Fibroblast of skin of scalp (primary cell): ENCODE results near the gene PCDH18.
"Not testable (repeated sequence)": the region's sequence is repeated elsewhere in the genome, so short reads cannot be mapped to it uniquely, and the experiment has no call there.

Experiments used
- DNase-seq: peaks from one replicate; pipeline ENCODE4 v3.0.0-alpha.2; 2013

Gene PCDH18

GRCh38 chr4:137528673-137529072 is 3.6 kb downstream of the PCDH18 start:
- DNase-seq: no peak

GRCh38 chr4:137526681-137527080 is 5.6 kb downstream of the PCDH18 start:
- no peak for DNase-seq

- peak; percentile 87 for DNase-seq
Measured at GRCh38 chr4:137524725-137525369, 7.4 kb downstream of the PCDH18 start.

- DNase-seq: no peak
Measured at GRCh38 chr4:137523329-137523728, 9.0 kb downstream of the PCDH18 start.

- DNase-seq: no peak
Measured at GRCh38 chr4:137521053-137521452, 11.2 kb downstream of the PCDH18 start.

GRCh38 chr4:137519406-137519805 is 12.9 kb downstream of the PCDH18 start:
- peak; percentile 81 for DNase-seq

GRCh38 chr4:137517323-137517722 is 15.0 kb downstream of the PCDH18 start:
- DNase-seq: not testable (repeated sequence)

GRCh38 chr4:137514406-137515111 is 17.7 kb downstream of the PCDH18 start:
- peak; percentile 79 for DNase-seq

GRCh38 chr4:137510557-137511265 is 21.6 kb downstream of the PCDH18 start:
- DNase-seq: peak; percentile 99

- DNase-seq: no peak
Measured at GRCh38 chr4:137509855-137510282, 22.4 kb downstream of the PCDH18 start.

- DNase-seq: no peak
Measured at GRCh38 chr4:137502339-137503129, 29.8 kb downstream of the PCDH18 start.

GRCh38 chr4:137496267-137496666 is 36.0 kb downstream of the PCDH18 start:
- DNase-seq: not testable (repeated sequence)

- no peak for DNase-seq
Measured at GRCh38 chr4:137495578-137495977, 36.7 kb downstream of the PCDH18 start.

- DNase-seq: not testable (repeated sequence)
Measured at GRCh38 chr4:137483313-137483959, 48.9 kb downstream of the PCDH18 start.

- not testable (repeated sequence) for DNase-seq
Measured at GRCh38 chr4:137479657-137480056, 52.6 kb downstream of the PCDH18 start.

- DNase-seq: no peak
Measured at GRCh38 chr4:137476345-137476744, 55.9 kb downstream of the PCDH18 start.

- DNase-seq: peak; percentile 38
Measured at GRCh38 chr4:137474711-137475301, 57.5 kb downstream of the PCDH18 start.

GRCh38 chr4:137471895-137472294 is 60.4 kb downstream of the PCDH18 start:
- DNase-seq: no peak

GRCh38 chr4:137471461-137471860 is 60.8 kb downstream of the PCDH18 start:
- DNase-seq: no peak

- no peak for DNase-seq
Measured at GRCh38 chr4:137470806-137471205, 61.5 kb downstream of the PCDH18 start.
